B cell (primary cell): ENCODE data around the gene SPACA5B.
"Not testable (repeated sequence)": the region's sequence is repeated elsewhere in the genome, so short reads cannot be mapped to it uniquely, and the experiment has no call there.

Experiments
- CTCF ChIP-seq: fragments of 200-600 bp; IDR thresholded peaks from one replicate; pipeline ENCODE4 v1.8.0; 2022; ENCODE audit warnings: antibody characterized with exemption, mild to moderate bottlenecking
- EZH2 ChIP-seq: IDR thresholded peaks from 2 replicates; pipeline ENCODE4 v1.6.1; 2012; ENCODE audit warnings: borderline replicate concordance, low read depth, mild to moderate bottlenecking, moderate library complexity, low read length; ENCODE audit not compliant: insufficient read depth, poor library complexity, severe bottlenecking

DNA sequence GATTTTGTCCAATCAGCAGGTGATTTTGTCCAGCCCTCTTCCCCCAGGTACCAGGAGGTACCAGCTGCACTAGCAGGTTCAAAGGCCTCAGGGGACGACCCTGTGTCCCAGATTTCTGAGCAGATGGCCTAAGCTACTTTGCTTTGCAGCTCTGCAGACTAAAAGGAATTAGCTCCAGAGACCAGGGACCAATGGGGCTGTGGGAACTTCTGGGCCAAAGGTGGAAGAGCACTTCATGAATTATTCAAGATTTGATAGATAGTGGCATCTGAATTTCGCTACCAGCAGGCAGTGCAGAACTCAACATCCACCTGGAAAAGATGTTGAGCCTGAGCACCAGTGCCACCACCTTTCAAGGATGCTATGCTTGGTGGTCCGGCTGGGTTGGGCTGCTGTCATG, 37.9 kb upstream of the SPACA5B start:
- TF ChIP-seq CTCF, EZH2: not testable (repeated sequence)
